GM20431 (cell line): ENCODE results near the gene OPCML.

Experiments
- in situ Hi-C: fragments of 300-500 bp; cut with MseI, MboI; formaldehyde crosslinking; loops from one replicate; pipeline ENCODE4 v1.15.0; 2020; ENCODE audit warnings: low sequenced_read_pairs; ENCODE audit not compliant: unreplicated experiment

Gene OPCML

DNA sequence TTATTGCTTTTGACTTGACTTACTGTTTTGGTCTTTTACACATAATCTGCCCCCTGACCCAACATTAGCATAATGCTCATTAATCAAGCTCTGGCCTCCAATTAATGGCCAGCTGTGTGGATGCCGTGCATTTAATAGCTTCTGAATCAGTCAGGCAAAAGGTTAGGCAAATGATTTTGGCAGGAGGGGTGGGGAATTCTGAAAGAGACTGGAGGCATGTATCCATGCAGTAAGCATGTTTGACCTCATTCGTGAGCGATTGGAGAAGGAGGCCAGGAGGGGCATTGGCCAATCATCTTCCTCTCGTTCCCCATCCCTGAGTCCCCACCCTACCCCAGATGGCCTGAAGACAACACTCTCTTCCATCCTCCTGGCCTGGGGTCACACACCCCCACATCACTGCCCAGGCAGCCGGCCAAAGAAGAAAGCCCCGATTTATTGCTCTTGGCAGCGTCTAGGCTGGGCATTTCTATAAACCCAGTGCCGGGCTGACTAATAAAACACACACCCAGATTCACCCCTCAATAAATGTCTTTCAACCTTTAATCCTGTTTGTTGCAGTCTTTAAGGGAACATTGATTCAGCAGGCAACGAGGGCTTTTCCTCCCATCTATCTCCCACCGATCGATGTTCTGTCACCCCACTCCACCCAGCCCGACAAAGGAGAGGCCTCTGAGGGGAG lies 150.0 kb downstream of the OPCML start:
- in situ Hi-C loops = no loop called here

DNA sequence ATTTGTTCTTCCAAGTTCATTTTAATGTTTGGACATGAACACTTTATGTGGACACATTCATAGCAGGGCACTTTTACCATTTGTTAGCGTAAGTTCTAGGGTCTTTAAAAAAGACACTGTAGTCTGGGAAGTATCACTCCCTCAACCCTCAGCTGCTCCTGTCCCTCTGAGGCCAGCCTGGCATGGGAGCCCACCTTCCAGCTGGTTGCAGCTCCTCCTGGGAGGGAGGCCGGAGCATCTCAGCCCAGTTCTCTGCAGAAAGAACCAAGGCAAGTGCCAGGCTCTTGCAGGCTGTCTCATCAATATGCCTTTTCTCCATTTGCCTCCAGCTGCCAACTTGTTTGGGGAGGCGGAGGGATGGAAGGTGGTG lies 150.6 kb downstream of the OPCML start:
- in situ Hi-C loops = no loop called here

DNA sequence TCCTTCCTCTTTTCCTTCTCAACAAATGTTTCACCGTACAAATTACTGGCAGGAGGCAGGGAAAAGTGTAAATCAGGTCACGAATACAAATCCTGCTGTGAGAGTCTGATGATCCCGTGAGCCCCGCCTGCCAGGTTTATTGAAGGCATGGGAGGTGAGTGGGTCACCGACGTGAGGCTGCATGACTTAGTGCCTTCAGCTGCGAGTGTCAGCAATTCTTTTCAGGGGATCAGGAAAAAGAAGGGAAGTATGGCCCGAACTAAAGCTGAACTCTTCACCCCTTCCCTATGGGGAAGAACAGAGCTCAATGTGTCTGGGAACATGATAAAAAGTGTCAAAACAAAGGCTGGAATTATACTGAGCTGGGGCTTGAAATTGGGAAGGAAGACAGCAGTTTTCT lies 166.2 kb downstream of the OPCML start:
- in situ Hi-C loops = no loop called here

DNA sequence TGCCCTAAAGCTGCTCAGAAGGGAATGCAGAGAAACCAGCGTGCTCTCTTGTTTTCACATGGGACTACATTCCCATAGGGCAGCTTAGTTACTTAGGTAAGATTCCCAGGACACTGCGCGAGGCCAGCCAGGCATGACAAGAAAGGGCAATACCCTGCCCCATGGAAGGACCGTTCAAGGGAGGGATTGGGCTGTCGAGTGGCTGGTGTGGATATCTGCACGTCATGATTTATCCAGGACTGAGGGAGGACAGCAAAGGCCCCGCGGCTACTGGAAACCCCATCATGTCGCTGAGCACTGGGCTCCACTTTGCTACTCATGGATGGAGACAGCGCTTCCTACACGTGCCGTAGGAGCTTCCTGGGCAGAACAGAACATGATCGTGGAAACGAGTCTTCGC lies 169.4 kb downstream of the OPCML start:
- in situ Hi-C loops = no loop called here

DNA sequence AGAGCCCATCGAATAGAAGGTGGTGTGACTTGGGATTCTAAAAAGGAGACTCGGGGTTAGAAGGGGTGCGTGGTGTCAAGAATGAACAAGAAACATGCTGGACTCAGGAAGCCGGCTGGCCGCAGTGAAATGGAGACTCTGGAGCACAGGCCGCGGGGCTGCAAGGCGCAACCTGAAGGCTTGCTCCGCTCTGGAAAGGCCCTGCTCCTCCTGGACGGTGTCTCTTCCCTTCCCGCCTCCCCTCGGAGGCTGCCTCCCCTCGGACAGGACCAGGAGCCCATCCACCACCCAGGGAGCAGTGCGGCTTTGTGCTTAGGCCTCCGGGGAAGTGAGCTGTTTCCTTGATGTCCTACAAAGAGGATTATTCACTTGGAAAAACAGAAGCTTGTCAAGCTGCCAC lies 170.1 kb downstream of the OPCML start:
- in situ Hi-C loops = no loop called here

DNA sequence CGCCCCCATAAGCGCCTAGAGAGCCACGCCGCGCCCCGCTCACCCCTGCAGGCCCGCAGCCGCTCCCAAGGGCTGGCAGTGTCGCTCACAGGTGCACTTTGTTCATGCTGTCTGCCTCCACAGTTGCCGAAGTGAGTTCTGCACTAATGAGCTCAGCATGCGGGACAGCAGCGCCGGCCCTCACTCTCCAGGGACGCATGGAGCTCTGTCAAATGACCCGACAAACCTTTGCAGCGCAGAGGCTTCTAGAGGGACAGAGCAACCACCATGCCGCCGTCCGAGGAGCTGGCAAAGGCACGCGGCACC lies 170.7 kb downstream of the OPCML start:
- in situ Hi-C loops = no loop called here

DNA sequence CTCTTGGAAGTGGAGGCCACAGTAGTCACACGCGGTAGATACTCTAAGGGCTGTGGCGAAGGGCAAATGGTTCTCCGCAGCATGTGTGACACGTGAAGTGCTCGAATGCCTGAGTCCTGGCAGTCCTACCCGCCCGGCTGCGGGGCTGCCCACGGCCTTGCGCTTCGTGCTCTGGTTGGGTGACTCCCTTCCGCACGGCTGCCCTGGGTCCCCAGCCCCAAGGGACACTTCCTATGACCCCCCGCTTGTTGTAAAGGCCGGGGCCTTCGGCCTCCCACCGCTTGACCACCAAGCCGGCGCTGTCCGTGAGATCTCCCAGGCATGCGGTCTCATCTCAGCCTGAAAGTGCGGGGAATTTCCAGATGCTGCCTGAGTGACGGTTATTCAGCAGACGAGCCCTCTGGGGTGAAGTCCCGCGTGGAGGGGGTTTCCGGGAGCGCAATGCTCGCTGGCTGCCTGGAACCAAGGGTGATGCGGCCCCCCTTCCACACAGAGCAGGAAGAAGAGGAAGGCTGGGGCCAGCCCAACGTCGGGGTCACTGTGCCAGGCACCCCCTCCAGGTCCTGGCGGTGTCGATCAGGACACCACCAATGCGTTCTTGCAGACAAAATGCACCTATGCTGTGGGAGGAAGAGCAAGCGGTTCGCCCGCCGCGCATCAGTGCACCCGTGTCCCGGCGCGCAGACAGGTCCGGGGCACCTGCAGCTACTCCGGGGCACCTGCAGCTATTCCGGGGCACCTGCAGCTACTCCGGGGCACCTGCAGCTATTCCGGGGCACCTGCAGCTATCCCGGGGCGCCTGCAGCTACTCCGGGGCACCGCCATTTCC lies 171.2 kb downstream of the OPCML start:
- in situ Hi-C loops = no loop called here

DNA sequence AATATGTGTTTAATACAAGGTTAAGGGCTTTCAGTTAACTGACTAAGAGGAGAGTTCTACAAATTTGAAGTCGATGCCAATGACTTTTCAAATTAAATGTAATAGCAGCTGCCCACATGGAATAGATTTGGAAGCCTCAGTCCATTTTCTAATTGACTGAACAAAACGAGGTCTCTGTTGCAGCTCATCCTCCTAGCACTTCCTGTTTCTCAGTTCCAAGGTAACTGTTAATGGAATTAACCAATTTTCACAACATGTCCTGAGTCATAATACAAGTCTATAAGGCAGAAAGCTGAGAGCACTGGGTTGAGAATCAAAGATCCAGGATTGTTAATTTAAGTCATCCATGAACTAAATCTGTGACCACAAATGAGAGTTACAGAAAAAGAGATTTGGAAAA lies 177.2 kb downstream of the OPCML start:
- in situ Hi-C loops = no loop called here

DNA sequence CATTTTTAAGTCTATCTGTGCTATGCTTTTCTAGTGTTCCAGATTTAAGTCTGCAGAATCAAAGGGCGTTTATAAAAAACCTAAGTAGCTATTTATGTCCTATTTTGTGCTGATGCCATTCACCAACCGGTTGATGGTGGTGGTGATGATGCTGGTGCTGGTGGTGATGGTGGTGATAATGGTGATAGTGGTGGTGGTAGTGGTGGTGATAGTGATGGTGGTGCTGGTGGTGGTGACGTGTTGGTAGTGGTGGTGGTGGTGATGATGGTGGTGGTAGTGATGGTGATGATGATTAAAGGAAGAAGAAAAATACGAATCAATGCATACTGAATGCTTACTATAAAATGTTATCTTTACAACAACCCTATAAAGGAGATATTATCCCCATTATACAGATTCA lies 178.2 kb downstream of the OPCML start:
- in situ Hi-C loops = no loop called here

DNA sequence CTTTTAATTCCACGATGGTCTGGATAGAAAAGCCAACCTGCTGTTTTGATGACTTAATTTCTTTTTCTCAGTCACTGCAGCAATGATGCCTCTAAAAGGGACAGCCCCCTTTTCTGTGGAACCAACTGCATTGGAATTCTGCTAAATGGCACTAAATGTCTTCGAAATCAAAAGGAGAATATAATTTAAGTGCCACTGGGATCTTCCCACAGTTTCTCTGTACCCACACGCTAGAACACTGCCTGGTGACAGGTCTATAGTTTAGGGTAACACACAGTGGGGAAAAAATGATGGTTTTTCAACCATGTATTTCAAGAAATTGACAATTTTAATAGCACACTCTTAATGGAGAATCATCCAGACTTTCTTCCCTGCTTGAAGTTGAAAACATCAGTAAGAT lies 182.3 kb downstream of the OPCML start:
- in situ Hi-C loops = no loop called here

DNA sequence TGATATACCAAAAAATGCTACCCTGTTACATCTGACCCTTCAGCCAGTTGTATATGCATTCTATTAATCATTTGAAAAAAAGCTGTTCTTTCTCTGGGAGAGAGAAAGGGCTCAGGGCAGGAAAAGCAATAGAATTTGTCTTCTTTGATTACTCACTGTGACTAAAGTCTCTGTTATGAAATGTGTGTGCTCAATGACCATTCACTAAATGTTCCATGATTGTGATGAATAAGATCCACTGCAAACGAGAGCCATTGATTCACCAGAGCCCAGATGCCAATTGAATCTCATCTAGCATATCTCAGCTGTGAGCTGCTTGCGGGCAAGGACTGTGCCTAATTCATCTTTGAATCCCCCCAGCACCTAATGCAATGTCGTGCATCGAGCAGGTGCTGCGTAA lies 184.3 kb downstream of the OPCML start:
- in situ Hi-C loops = no loop called here

DNA sequence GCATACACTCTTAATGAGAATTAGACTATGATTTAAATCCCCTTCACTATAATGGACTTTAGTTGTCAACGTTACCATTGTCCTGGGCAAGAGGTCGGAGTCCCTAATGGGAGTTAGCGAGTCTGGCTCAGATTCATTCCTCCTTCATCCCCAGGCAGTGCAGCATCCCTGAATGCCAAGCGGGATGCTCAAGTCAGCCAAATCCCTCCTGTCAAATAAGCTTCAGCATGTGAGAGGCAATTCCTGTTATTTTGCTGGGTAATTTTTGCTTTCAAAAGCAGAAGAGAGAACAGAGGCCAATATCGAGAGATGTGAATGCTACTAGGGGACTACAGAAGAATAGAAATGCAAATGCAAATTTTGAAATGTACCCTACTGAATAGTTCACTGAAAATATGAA lies 186.2 kb downstream of the OPCML start:
- in situ Hi-C loops = no loop called here

DNA sequence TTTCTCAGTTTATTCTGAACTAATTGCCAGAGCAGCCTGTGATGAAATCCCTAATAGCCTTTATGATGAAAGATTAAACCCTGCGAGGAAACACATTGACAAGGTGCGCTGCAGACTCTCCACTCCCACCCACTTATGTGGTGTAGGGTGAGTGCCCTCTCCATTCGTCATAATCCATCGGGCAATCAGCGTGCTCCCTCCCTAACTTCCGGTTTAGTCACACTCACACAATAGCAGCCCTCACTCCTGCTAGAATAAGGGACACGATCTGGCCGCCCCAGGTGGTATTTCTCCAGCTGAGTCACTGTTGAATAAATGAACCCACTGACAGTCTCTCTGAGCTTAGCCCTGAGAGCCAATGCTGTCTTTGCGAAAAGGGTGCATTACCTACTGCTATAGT lies 188.3 kb downstream of the OPCML start:
- in situ Hi-C loops = no loop called here

DNA sequence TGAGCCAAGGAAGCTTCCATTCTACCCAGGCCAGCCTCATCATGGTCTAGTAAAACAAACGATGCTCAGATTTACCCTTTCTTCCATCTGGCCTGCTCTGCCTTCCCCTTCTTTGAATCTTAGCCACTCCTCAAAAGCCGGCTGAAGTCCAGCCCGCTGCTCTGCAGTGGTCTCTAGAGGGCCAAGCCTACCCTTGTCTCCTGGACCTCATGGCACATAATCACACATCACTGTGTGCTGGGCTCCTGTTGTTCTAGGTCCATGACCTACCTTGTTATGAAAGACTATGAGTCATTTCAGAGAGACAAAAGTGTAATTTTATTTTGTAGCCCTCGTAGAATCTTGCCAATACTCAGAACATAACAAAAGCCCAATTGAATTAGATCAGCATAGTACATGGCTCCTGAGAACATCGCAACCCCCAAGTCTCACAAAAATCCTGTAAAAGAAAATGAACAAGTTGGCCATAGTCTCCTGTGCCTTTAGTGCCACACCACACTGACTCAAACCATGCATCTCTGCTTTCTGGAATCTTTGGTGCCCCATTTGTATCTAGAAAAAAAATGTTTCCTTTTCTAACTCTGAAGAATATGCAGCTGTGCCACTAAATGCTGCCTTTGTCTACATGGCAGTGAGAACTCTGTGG lies 192.7 kb downstream of the OPCML start:
- in situ Hi-C loops = no loop called here

DNA sequence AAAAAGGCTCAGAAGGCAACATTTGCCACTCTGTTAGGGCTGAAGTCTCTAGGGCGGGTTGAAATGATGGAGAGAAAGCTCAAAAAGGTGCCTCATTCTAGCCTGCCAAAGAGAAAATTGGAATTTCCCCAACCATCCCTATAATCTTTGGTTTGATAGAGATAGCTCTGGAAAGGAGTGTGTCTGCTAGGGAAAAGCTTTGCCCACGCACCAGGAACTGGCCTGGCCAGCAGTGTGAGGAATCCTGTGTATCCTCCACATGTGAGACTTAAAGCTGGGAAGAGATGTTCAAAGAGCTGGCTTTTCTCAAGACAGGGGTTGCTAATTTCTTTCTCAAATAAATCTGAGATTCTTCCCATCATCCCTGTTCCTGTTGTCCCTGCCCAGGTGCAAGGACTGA lies 193.7 kb downstream of the OPCML start:
- in situ Hi-C loops = no loop called here

DNA sequence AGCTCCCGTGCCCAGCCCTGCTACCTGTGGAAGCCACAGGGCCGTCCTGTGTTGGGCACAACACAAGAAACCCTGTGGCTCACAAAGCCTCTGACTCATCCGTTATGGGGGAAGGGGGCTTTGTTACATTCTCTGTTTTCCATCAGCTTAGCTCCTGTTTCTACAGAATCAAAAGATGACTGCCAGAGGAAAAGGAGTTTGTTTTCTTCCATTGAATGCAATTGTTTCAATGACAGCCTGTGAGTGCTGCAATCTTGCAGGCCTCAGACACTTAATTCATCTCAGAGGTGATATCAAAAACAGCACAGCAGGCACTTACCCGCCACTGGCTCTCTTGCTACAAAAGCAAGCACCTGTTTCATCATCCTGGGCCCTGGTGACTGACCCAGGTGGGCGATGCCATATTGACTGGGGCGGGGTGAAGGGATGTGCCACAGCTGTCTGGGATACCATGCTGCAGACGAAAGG lies 194.3 kb downstream of the OPCML start:
- in situ Hi-C loops = no loop called here

DNA sequence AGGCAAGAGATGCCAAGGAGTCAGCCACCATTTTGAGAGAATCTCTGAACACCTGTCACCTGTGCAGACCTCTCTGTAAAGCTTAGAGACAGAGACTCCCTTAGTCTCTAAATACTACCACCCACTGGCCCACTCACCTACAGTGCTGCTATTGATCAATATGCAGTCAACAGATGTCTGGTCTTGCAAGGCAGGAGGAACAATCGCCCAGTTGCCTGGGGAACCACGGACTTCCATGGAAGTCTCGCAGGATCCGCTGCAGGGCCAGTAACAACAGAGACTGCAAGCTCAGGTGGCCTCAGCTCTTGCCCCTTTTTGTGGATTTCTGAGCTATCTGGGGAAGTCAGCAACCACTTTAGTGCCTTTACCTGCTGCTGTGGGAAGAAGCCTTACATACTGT lies 195.1 kb downstream of the OPCML start:
- in situ Hi-C loops = no loop called here

DNA sequence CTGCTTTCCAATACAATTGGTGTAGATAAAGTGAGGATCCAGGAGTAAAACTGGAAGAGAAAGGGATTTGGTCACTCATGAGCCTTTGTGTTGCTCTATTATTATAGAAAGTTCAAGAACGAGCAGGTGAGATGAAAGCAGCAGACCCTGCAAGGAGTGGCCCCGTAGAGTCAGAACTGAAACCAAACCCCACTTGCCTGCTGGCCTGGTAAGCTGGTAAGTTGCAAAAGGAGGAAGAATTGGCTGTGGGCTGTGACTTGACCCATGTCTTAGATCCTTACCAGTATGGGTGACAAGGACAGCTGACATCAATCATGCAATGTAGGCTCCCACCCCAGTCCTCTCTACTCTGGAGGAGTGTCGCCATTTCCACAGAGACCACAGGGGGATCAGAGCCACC lies 201.3 kb downstream of the OPCML start:
- in situ Hi-C loops = no loop called here

DNA sequence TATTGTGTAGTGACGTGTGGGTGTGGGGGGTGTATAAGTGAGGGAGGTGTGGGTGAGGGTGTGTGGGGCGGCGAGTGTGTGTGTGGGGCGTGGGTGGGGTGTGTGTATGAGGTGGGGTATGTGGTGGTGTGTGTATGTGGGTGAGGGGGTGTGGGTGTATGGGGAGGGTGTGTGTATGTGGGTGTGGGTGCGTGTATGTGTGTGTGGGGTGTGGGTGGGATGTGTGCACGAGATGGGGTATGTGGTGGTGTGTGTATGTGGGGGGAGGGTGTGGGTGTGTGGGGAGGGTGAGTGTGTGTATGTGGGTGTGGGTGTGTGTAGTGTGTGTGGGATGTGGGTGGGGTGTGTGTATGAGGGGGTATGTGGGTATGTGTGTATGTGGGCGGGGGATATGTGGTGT lies 205.5 kb downstream of the OPCML start:
- in situ Hi-C loops = no loop called here

DNA sequence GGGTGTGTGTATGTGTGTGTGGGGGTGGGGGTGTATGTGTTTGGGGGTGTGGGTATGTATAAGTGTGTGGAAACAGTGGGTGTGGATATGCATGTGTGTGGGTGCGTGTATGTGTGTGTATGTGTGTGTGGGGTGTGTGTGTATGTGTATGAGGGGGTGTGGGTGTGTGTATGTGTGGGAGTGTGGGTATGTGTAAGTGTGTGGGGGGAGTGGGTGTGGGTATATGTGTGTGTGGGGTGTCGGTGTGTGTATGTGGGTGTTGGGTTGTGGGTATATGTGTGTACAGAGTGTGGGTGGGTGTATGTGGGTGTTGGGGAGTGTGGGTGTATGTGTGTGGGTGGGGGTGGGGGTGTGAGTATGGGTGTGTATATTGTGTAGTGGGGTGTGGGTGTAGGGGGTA lies 206.0 kb downstream of the OPCML start:
- in situ Hi-C loops = no loop called here

DNA sequence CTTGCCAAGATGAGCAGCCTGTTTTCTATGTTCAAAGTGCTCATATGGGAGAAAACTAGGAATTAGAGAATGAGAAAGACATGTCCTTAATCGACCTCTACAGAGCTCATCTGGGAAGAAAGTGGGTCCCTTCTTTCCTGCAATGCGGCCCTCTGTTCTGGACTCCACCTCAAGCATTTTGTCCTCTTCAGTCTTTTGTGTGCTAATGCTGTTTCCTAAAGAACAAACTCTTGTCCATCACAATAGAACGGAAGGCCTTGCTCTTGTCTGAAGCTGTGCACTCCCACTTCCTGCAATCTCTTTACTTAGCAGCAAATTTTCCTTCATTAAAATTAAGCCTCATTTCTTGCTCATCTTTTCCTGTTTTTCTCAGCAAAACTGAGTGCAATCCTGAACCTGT lies 206.6 kb downstream of the OPCML start:
- in situ Hi-C loops = no loop called here

DNA sequence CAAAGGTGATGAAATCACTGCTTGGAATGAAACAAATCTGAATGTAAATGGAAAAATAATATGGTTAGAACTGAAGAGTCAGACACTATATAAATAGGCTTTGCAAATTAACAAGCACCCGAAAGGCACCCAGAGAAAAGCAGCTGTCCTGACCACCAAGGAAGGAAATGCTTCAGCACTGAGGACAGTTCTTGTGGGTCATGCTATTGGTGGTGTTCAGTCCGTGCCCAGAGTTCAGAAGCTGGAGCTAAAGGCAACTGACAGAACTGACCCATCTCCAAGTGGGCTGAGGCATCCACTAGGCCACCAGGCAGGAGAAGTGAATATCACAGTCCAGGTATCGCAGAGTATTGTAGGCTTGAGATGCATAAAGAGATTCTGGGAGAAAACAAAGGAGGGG lies 208.9 kb downstream of the OPCML start:
- in situ Hi-C loops = no loop called here
